Measurements from ENCODE around the gene LY6G6C.

The LY6G6C gene

GRCh38 chr6:31721351-31722020, at the start of gene LY6G6C:
TSS of gene LY6G6C (minus strand) at chr6:31721746. CDS start at chr6:31721679, 67 bp downstream.
- DNase-seq = no peak

- DNase-seq = no peak
Measured at GRCh38 chr6:31770860-31771259, 49.3 kb upstream of the LY6G6C start.

- peak; percentile 62 for DNase-seq
Measured at GRCh38 chr6:31769684-31770371, 48.3 kb upstream of the LY6G6C start.

GRCh38 chr6:31768363-31769257, 47.1 kb upstream of the LY6G6C start:
- no peak for DNase-seq

GRCh38 chr6:31767096-31767645, 45.6 kb upstream of the LY6G6C start:
- no peak for DNase-seq

GRCh38 chr6:31765910-31766794, 44.6 kb upstream of the LY6G6C start:
- no peak for DNase-seq

- DNase-seq = no peak
Measured at GRCh38 chr6:31765559-31765909, 44.0 kb upstream of the LY6G6C start.

GRCh38 chr6:31764198-31764597, 42.7 kb upstream of the LY6G6C start:
- no peak for DNase-seq

- DNase-seq = no peak
Measured at GRCh38 chr6:31763619-31763940, 42.0 kb upstream of the LY6G6C start.

GRCh38 chr6:31762878-31763618, 41.5 kb upstream of the LY6G6C start:
- no peak for DNase-seq

GRCh38 chr6:31762356-31762755, 40.8 kb upstream of the LY6G6C start, which contains the start of gene SAPCD1:
TSS of gene SAPCD1 (plus strand) at chr6:31762656. CDS start at chr6:31763055, 399 bp downstream.
- no peak for DNase-seq

GRCh38 chr6:31761343-31761742, 39.8 kb upstream of the LY6G6C start:
- no peak for DNase-seq

GRCh38 chr6:31760790-31761189, 39.2 kb upstream of the LY6G6C start:
- no peak for DNase-seq

GRCh38 chr6:31758281-31758680, 36.7 kb upstream of the LY6G6C start:
- no peak for DNase-seq

GRCh38 chr6:31752739-31753319, 31.3 kb upstream of the LY6G6C start:
- no peak for DNase-seq

- DNase-seq = no peak
Measured at GRCh38 chr6:31750411-31751022, 29.0 kb upstream of the LY6G6C start.

GRCh38 chr6:31749301-31750036, 27.9 kb upstream of the LY6G6C start:
- DNase-seq = no peak

- no peak for DNase-seq
Measured at GRCh38 chr6:31744422-31744821, 22.9 kb upstream of the LY6G6C start.

- DNase-seq = no peak
Measured at GRCh38 chr6:31742894-31743293, 21.3 kb upstream of the LY6G6C start.

- DNase-seq = no peak
Measured at GRCh38 chr6:31741815-31742214, 20.3 kb upstream of the LY6G6C start.

Data from NCI-H1436 (cell line).